Bronchial epithelial cell (primary cell): ENCODE data around the gene NDFIP2. TPM values are rescaled to one million over a fixed set of nuclear protein-coding genes. Genes with fewer than 3 reads are reported as not detected.

ENCODE experiments used
- DNase-seq: peaks from one replicate; pipeline ENCODE4 v3.0.0-alpha.2; 2010; ENCODE audit warnings: low read depth
- FAIRE-seq: peaks from 2 replicates; lab custom pipeline; 2011; peaks lifted over from hg19 to GRCh38; lab: Jason Lieb, UNC
- H3K27me3 ChIP-seq: 2 replicates; pipeline ENCODE4 v1.5.1; 2011; ENCODE audit warnings: low read length; ENCODE audit not compliant: control insufficient read depth, insufficient read depth
- H3K36me3 ChIP-seq: 2 replicates; pipeline ENCODE4 v1.5.1; 2011; ENCODE audit warnings: low read length; ENCODE audit not compliant: control insufficient read depth, insufficient read depth
- H3K4me3 ChIP-seq: 2 replicates; pipeline ENCODE4 v1.5.1; 2011; ENCODE audit warnings: mild to moderate bottlenecking, low read depth, low read length, control low read depth
- CTCF ChIP-seq: IDR thresholded peaks from 2 replicates; pipeline ENCODE4 v1.5.1; 2011; ENCODE audit warnings: mild to moderate bottlenecking, moderate library complexity, low read length, control low read depth, inconsistent platforms; ENCODE audit not compliant: insufficient read depth, severe bottlenecking
- total RNA-seq: library from RNA; depleted of rRNA; stranded (reverse); fragments of >200 nt; gene quantifications from 2 replicates; pipeline ENCODE4 v1.2.1, GENCODE V29; 2014

Gene NDFIP2
- total RNA-seq, 1 donor from 2014 or later: 80.0 TPM

- TF ChIP-seq CTCF: no peak
- FAIRE-seq: no peak
Measured at GRCh38 chr13:79482281-79482970, 1.5 kb downstream of the NDFIP2 start.

DNA sequence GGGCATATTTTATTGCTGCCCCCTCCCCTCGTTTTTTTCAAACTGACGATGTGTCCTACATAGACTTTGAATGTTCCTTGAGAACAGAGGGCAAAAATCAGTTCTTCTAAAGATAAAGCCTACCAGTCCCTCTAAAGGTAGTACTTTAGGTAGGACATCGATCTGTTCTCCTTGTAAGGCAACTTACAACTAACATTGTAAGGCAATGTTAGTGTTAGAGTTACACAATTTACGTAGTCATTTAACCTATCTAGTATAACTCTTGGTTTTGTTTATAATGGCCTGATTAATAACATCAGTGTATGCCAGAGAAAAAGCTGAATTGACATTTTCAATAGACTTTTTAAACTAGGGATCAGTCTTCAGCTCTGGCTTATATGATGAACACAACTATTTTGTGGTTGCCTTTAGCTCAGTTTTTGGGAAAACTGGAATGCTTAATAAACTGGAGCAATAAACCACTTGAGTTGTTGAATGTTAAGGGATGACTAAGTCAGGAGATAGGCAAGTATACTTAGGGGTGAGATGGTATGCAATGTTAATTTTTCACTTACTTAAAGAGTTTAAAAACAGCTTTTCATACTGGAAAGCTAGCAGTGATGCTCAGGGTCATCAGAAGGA is 2.2 kb downstream of the NDFIP2 start:
- Histone ChIP-seq H3K36me3 (no peaks in the 10 kb centered on the region), H3K4me3 (peak overlapping the region; percentile 87), H3K27me3 (no peaks in the 10 kb centered on the region)
- peak; percentile 60 for DNase-seq
- no peak for TF ChIP-seq CTCF
- FAIRE-seq: no peak

More at GRCh38 chr13:79482281-79482970, 1.5 kb downstream of the NDFIP2 start:
- no peaks in the 10 kb centered on the region for H3K36me3 ChIP-seq
- H3K4me3 ChIP-seq: peak overlapping the region; percentile 87
- DNase-seq: no peak
- H3K27me3 ChIP-seq: no peaks in the 10 kb centered on the region

DNA sequence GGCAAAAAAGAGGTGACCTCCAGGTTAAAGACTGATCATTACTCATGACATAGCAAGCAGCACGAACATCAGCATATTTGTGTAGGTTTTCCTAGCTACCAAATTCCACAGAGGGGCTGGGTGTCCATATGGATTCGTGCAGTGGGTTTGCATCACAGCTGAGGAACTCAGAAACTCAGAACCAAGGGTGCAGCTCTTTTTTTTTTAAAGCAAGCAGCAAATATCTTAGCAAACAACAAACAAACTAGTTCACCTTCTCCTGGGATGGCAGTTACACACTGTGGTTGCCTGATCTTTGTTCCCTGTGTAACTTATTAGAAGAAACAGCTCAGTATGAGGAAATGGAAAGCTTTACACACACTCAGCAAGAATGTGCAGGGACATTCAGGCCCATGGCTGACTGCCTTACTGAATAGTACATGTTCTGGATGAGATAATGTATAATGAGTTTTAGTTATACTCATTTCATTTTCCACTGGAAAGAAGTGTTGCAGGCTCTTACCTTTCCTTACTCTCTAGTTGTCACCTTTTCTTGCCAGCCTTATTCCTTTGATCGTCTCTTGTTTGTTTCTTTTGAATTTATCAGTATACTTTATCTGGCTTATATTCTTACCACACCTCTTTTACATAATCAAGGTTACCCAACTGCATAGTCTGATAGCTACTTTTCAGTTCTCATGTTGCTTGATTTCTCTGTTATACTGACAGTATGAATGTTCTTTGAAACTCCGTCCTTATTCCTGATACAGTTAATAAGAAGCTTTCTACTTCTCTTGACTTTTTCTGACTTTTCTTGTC is 4.3 kb downstream of the NDFIP2 start:
- no peaks in the 10 kb centered on the region for H3K27me3 ChIP-seq
- DNase-seq (peak; percentile 96), FAIRE-seq (peak; percentile 81)
- peak overlapping the region; percentile 1 for H3K4me3 ChIP-seq
- H3K36me3 ChIP-seq: no peaks in the 10 kb centered on the region
- no peak for TF ChIP-seq CTCF

DNA sequence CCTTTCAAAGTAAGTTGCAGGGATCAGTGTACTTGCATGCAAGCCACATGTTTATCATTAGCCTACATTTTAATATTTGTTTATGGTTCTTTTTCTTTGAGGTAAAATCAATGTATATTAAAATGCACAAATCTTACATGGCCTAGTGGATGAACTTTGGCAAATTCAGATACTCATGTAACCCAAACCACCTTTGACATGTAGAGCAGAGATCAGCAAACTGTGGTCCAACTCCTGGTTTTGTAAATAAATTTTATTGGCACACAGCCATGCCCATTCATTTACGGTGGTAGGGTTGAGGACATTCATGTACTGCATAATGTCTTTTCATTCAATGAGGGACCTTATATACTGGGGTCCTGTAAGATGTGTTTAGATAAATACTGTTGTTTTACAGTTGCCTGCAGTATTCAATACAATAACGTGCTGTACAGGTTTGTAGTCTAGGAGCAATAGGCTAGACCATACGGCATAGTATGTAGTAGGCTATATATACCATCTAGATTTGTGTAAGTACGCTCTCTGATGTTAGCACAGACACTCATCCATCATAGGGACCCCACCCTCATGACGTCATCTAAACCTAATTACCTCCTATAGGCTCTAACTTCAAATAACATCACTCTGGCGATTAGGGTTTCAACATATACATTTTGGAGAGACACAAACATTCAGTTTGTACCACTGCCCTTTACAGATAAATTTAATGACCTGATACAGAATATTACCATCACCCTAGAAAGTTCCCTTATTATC is 5.7 kb downstream of the NDFIP2 start:
- DNase-seq (no peak), FAIRE-seq (no peak)
- TF ChIP-seq CTCF: no peak
- no peak overlapping the region for H3K4me3 ChIP-seq
- no peaks in the 10 kb centered on the region for H3K27me3 ChIP-seq
- H3K36me3 ChIP-seq: no peaks in the 10 kb centered on the region

DNA sequence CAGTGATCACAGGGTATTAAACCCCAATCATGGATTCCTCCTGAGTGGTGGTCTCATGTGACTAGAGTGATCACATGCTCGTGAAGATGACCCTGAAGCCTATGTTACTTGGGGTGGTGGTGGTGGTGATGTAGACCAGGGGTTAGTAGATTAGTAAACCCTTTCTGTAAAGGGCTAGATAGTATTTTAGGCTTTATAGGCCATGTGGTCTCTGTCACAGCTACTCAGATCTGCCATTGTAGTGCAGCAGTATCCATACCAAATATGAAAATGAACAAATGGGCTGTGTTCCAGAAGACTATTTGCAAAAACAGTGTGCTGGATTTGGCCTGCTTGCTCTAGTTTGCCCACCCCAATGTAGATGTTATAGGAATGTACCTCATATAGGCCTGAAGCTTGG is 9.4 kb downstream of the NDFIP2 start:
- DNase-seq (no peak), FAIRE-seq (no peak)
- Histone ChIP-seq H3K4me3 (no peak overlapping the region), H3K36me3 (no peaks in the 10 kb centered on the region), H3K27me3 (no peaks in the 10 kb centered on the region)
- TF ChIP-seq CTCF: no peak
